Measurements from ENCODE around the gene CDH26. TPM values are rescaled to one million over a fixed set of nuclear protein-coding genes. Genes with fewer than 3 reads are reported as not detected.

The CDH26 gene
- total and polyA plus RNA-seq, 2 donors (not counting 3 experiments of a cell fraction or from before 2014, with no cell fraction given), result 0.01 TPM; not detected in 1

- no peak overlapping the region for H3K27ac ChIP-seq (ENCODE audit: insufficient read depth, low read depth, low read length)
- dilution Hi-C loops (cut with MboI; ENCODE audit: extremely low pct_ligation_motif_present, low sequenced_read_pairs), result no loop called here
- H3K4me1 ChIP-seq (ENCODE audit: control insufficient read depth, extremely low read depth, insufficient read depth, low read length), result no peaks in the 10 kb centered on the region
- H3K79me2 ChIP-seq (ENCODE audit: control insufficient read depth, insufficient read depth, low read length), result no peaks in the 10 kb centered on the region
- H4K20me1 ChIP-seq (replicated peaks; ENCODE audit: control insufficient read depth, extremely low read depth, insufficient read depth, low read length), result no peaks in the 10 kb centered on the region
- no peaks in the 10 kb centered on the region for H3K27me3 ChIP-seq (ENCODE audit: control insufficient read depth in 2 of 2, insufficient read depth in 2 of 2, low read length in 2 of 2)
- no peak overlapping the region for H3K4me3 ChIP-seq (replicated peaks in 1 of 3; ENCODE audit: insufficient read depth in 1 of 3, low read depth in 1 of 3, low read length in 3 of 3)
- FAIRE-seq (no peak), DNase-seq (ENCODE audit: low read depth, low spot score) (no peak)
- POLR2A ChIA-PET, result no interaction called here
- CTCF ChIA-PET, result no interaction called here
- intact Hi-C loops (cut with micrococcal nuclease), result no loop called here
- H2AFZ ChIP-seq (ENCODE audit: low read depth, low read length), result no peak overlapping the region
- H3K36me3 ChIP-seq (ENCODE audit: control insufficient read depth in 2 of 2, extremely low read depth in 1 of 2, insufficient read depth in 2 of 2, low read length in 2 of 2), result no peaks in the 10 kb centered on the region
- H3K4me2 ChIP-seq (ENCODE audit: insufficient read depth, low read length), result no peak overlapping the region
- TF ChIP-seq CTCF (IDR thresholded peaks at IDR 0.05; ENCODE audit: extremely low read depth in 1 of 2, insufficient read depth in 1 of 2, low read depth in 1 of 2, low read length in 2 of 2), result no peak
- H3K9me1 ChIP-seq (replicated peaks; ENCODE audit: control insufficient read depth, extremely low read depth, insufficient read depth, low read length), result no peaks in the 10 kb centered on the region
- no peak overlapping the region for H3K9ac ChIP-seq (replicated peaks; ENCODE audit: extremely low read depth, insufficient read depth, low read length)
- no TSS peak for BruUV-seq (replicated peaks)
- H3K9me3 ChIP-seq (replicated peaks; ENCODE audit: control insufficient read depth, insufficient read depth, low read length), result peaks cover 5% of the 10 kb centered on the region
Observed at GRCh38 chr20:60013296-60014139, 55.3 kb downstream of the CDH26 start.

- Histone ChIP-seq H3K4me1 (ENCODE audit: control insufficient read depth, extremely low read depth, insufficient read depth, low read length) (no peaks in the 10 kb centered on the region), H3K9me1 (replicated peaks; ENCODE audit: control insufficient read depth, extremely low read depth, insufficient read depth, low read length) (no peaks in the 10 kb centered on the region), H3K4me3 (replicated peaks in 1 of 3; ENCODE audit: insufficient read depth in 1 of 3, low read depth in 1 of 3, low read length in 3 of 3) (no peak overlapping the region), H3K27ac (ENCODE audit: insufficient read depth, low read depth, low read length) (no peak overlapping the region), H2AFZ (ENCODE audit: low read depth, low read length) (no peak overlapping the region), H3K36me3 (ENCODE audit: control insufficient read depth in 2 of 2, extremely low read depth in 1 of 2, insufficient read depth in 2 of 2, low read length in 2 of 2) (no peaks in the 10 kb centered on the region), H3K9ac (replicated peaks; ENCODE audit: extremely low read depth, insufficient read depth, low read length) (no peak overlapping the region), H3K27me3 (ENCODE audit: control insufficient read depth in 2 of 2, insufficient read depth in 2 of 2, low read length in 2 of 2) (no peaks in the 10 kb centered on the region), H3K4me2 (ENCODE audit: insufficient read depth, low read length) (no peak overlapping the region), H4K20me1 (replicated peaks; ENCODE audit: control insufficient read depth, extremely low read depth, insufficient read depth, low read length) (no peaks in the 10 kb centered on the region), H3K9me3 (replicated peaks; ENCODE audit: control insufficient read depth, insufficient read depth, low read length) (peaks cover 3% of the 10 kb centered on the region), H3K79me2 (ENCODE audit: control insufficient read depth, insufficient read depth, low read length) (no peaks in the 10 kb centered on the region)
- no peak for TF ChIP-seq MAX (IDR thresholded peaks at IDR 0.05; ENCODE audit: insufficient read depth, insufficient read length)
- POLR2A ChIA-PET, result no interaction called here
- no TSS peak for BruUV-seq (replicated peaks)
- CTCF ChIA-PET, result no interaction called here
- dilution Hi-C loops (cut with MboI; ENCODE audit: extremely low pct_ligation_motif_present, low sequenced_read_pairs), result no loop called here
- DNase-seq (ENCODE audit: low read depth, low spot score), result no peak
- intact Hi-C loops (cut with micrococcal nuclease), result no loop called here
- FAIRE-seq, result no peak
Observed at GRCh38 chr20:60016406-60016805, 58.2 kb downstream of the CDH26 start.

Measured in endothelial cell of umbilical vein (primary cell).